IMR-90 (cell line): Measurements from ENCODE around the gene TUBA8. TPM values are rescaled to one million over a fixed set of nuclear protein-coding genes. Genes with fewer than 3 reads are reported as not detected.

ENCODE experiments used
- ATAC-seq: fragments of 200-7000 bp; cut with Tn5 transposase; 2 replicates; pipeline ENCODE4 v1.9.1; 2020; ENCODE audit warnings: low read depth, mild to moderate bottlenecking, moderate library complexity
- BruUV-seq: library from RNA; stranded (reverse); fragments of 400-500 nt; replicated peaks from 2 replicates; lab custom pipeline; 2021; lab: Mats Ljungman, UMichigan
- CTCF ChIA-PET: fragments of 300-600 bp; formaldehyde crosslinking; extraction: SDS; loops from one replicate; lab custom pipeline; 2021; ENCODE audit warnings: antibody characterized with exemption; lab: Yijun Ruan, JAX
- POLR2A ChIA-PET: fragments of 300-600 bp; sonication (Branson Sonifier 250); formaldehyde crosslinking; loops from one replicate; lab custom pipeline; 2022; ENCODE audit warnings: antibody characterized with exemption; ENCODE audit not compliant: unreplicated experiment; lab: Charles Lee
- DNase-seq: peaks from one replicate; pipeline ENCODE4 v3.0.0; 2013
- H2AFZ ChIP-seq: replicated peaks from 2 replicates; pipeline ENCODE3; 2013; ENCODE audit warnings: low read length, mild to moderate bottlenecking; ENCODE audit not compliant: poor library complexity
- H2AK5ac ChIP-seq: 2 replicates; pipeline ENCODE4 v1.6.1; 2013; ENCODE audit warnings: low read depth, low read length, inconsistent platforms
- H2AK9ac ChIP-seq: replicated peaks from 2 replicates; pipeline ENCODE3; 2013; ENCODE audit warnings: mild to moderate bottlenecking, low read depth, low read length, moderate library complexity; ENCODE audit not compliant: poor library complexity
- H2BK120ac ChIP-seq: 2 replicates; pipeline ENCODE4 v1.6.1; 2013; ENCODE audit warnings: low read depth, low read length, inconsistent platforms
- H2BK15ac ChIP-seq: 3 replicates; pipeline ENCODE4 v1.6.1; 2013; ENCODE audit warnings: low read depth, low read length, inconsistent platforms
- H2BK20ac ChIP-seq: 2 replicates; pipeline ENCODE4 v1.6.1; 2013; ENCODE audit warnings: low read depth, mild to moderate bottlenecking, inconsistent platforms, low read length, moderate library complexity
- H2BK5ac ChIP-seq: 2 replicates; pipeline ENCODE4 v1.6.1; 2013; ENCODE audit warnings: mild to moderate bottlenecking, low read depth, low read length, inconsistent platforms; ENCODE audit not compliant: poor library complexity, severe bottlenecking
- H3K14ac ChIP-seq: replicated peaks from 2 replicates; pipeline ENCODE4 v1.6.1; 2013; ENCODE audit warnings: low read depth, low read length, inconsistent platforms
- H3K18ac ChIP-seq: 2 replicates; pipeline ENCODE4 v1.6.1; 2013; ENCODE audit warnings: low read depth, low read length, control low read depth
- H3K23ac ChIP-seq: 2 replicates; pipeline ENCODE4 v1.6.1; 2013; ENCODE audit warnings: low read depth, low read length, inconsistent platforms
- H3K27ac ChIP-seq: 2 replicates; pipeline ENCODE4 v1.5.1; 2013; ENCODE audit warnings: mild to moderate bottlenecking, control low read depth, low read length; ENCODE audit not compliant: insufficient read depth
- H3K27me3 ChIP-seq: 2 replicates; pipeline ENCODE4 v1.6.1; 2013; ENCODE audit warnings: low read length; ENCODE audit not compliant: control insufficient read depth, insufficient read depth
- H3K36me3 ChIP-seq: 2 replicates; pipeline ENCODE4 v1.6.1; 2013; ENCODE audit warnings: low read length, mixed read lengths; ENCODE audit not compliant: control insufficient read depth, insufficient read depth
- H3K4ac ChIP-seq: 2 replicates; pipeline ENCODE4 v1.6.1; 2013; ENCODE audit warnings: low read depth, low read length, inconsistent platforms
- H3K4me1 ChIP-seq: 2 replicates; pipeline ENCODE4 v1.6.1; 2013; ENCODE audit warnings: low read length, mixed read lengths; ENCODE audit not compliant: control insufficient read depth, insufficient read depth
- H3K4me2 ChIP-seq: 2 replicates; pipeline ENCODE4 v1.6.1; 2013; ENCODE audit warnings: low read depth, mild to moderate bottlenecking, control low read depth, low read length, moderate library complexity
- H3K4me3 ChIP-seq: 2 replicates; pipeline ENCODE4 v1.5.1; 2013; ENCODE audit warnings: low read depth, mild to moderate bottlenecking, control low read depth, low read length, moderate library complexity; ENCODE audit not compliant: insufficient read depth
- H3K56ac ChIP-seq: 2 replicates; pipeline ENCODE4 v1.6.1; 2013; ENCODE audit warnings: low read length, inconsistent platforms; ENCODE audit not compliant: insufficient read depth; ENCODE audit errors: extremely low read depth
- H3K79me1 ChIP-seq, 2 experiments: 2 replicates each; pipeline ENCODE4 v1.6.1; 2013; ENCODE audit warnings: low read length in 2 of 2, inconsistent platforms in 1 of 2, low read depth in 1 of 2
- H3K9ac ChIP-seq: 2 replicates; pipeline ENCODE4 v1.6.1; 2013; ENCODE audit warnings: low read depth, low read length, control low read depth
- H3K9me1 ChIP-seq: 2 replicates; pipeline ENCODE4 v1.6.1; 2013; ENCODE audit warnings: low read length, inconsistent platforms; ENCODE audit not compliant: insufficient read depth
- H3K9me3 ChIP-seq: 2 replicates; pipeline ENCODE4 v1.6.1; 2013; ENCODE audit warnings: low read length; ENCODE audit not compliant: control insufficient read depth, insufficient read depth
- H4K20me1 ChIP-seq: 2 replicates; pipeline ENCODE4 v1.6.1; 2013; ENCODE audit warnings: low read length, inconsistent platforms; ENCODE audit not compliant: insufficient read depth
- H4K5ac ChIP-seq: 2 replicates; pipeline ENCODE4 v1.6.1; 2013; ENCODE audit warnings: mild to moderate bottlenecking, low read depth, low read length, control low read depth
- H4K8ac ChIP-seq, 2 experiments: 2 replicates each; pipeline ENCODE4 v1.6.1; 2013; ENCODE audit warnings: low read depth in 2 of 2, low read length in 2 of 2, control low read depth in 1 of 2, inconsistent platforms in 1 of 2
- H4K91ac ChIP-seq: 2 replicates; pipeline ENCODE4 v1.6.1; 2013; ENCODE audit warnings: low read depth, low read length, inconsistent platforms; ENCODE audit not compliant: insufficient read depth
- BHLHE40 ChIP-seq: fragments of 150-350 bp; IDR thresholded peaks from 2 replicates; pipeline ENCODE4 v1.6.1; 2016; ENCODE audit warnings: mild to moderate bottlenecking, low read depth, low read length
- CEBPB ChIP-seq: IDR thresholded peaks from 2 replicates; pipeline ENCODE4 v1.6.1; 2012; ENCODE audit warnings: low read depth, low read length, improper control_type of control experiment
- CHD1 ChIP-seq: IDR thresholded peaks from 2 replicates; pipeline ENCODE4 v1.6.1; 2012; ENCODE audit warnings: low read depth, low read length, improper control_type of control experiment
- ELK1 ChIP-seq: fragments of 150-350 bp; IDR thresholded peaks from 2 replicates; pipeline ENCODE4 v1.6.1; 2016; ENCODE audit warnings: low read depth, mild to moderate bottlenecking, low read length, moderate library complexity, borderline replicate concordance
- FOS ChIP-seq: fragments of 150-350 bp; IDR thresholded peaks from 2 replicates; pipeline ENCODE4 v1.6.1; 2016; ENCODE audit warnings: low read depth, low read length
- MAFK ChIP-seq: IDR thresholded peaks from 2 replicates; pipeline ENCODE4 v1.6.1; 2012; ENCODE audit warnings: low read depth, low read length, improper control_type of control experiment
- MAZ ChIP-seq: IDR thresholded peaks from 2 replicates; pipeline ENCODE4 v1.6.1; 2012; ENCODE audit warnings: low read depth, mild to moderate bottlenecking, low read length, improper control_type of control experiment, moderate library complexity, borderline replicate concordance
- MXI1 ChIP-seq: IDR thresholded peaks from 2 replicates; pipeline ENCODE4 v1.6.1; 2012; ENCODE audit warnings: low read depth, mild to moderate bottlenecking, low read length, moderate library complexity, borderline replicate concordance
- POLR2A ChIP-seq: IDR thresholded peaks from 2 replicates; pipeline ENCODE4 v1.6.1; 2012; ENCODE audit warnings: mild to moderate bottlenecking, low read depth, low read length
- RCOR1 ChIP-seq: IDR thresholded peaks from 2 replicates; pipeline ENCODE4 v1.6.1; 2012; ENCODE audit warnings: mild to moderate bottlenecking, low read length, improper control_type of control experiment; ENCODE audit not compliant: insufficient replicate concordance
- RFX5 ChIP-seq: IDR thresholded peaks from 2 replicates; pipeline ENCODE4 v1.8.0; 2012; ENCODE audit warnings: low read depth, mild to moderate bottlenecking, low read length, moderate library complexity
- SMC3 ChIP-seq: fragments of 150-350 bp; IDR thresholded peaks from 2 replicates; pipeline ENCODE4 v1.6.1; 2016; ENCODE audit warnings: low read depth, mild to moderate bottlenecking, antibody characterized with exemption, low read length, moderate library complexity
- WGBS, 2 experiments: methylation state at CpG; one replicate each; pipeline versions ENCODE4 v1.1.5 to v1.1.7; 2013; ENCODE audit warnings: missing lambda C conversion rate in 2 of 2; ENCODE audit not compliant: insufficient read length in 1 of 2; ENCODE audit errors: extremely low coverage in 2 of 2; 5-methylcytosine and 5-hydroxymethylcytosine counted together
- dilution Hi-C: fragments of 300-500 bp; cut with HindIII; formaldehyde crosslinking; loops from one replicate; pipeline ENCODE4 v1.14.3; 2018; ENCODE audit warnings: low sequenced_read_pairs; ENCODE audit not compliant: unreplicated experiment
- in situ Hi-C: fragments of 300-500 bp; cut with MboI; formaldehyde crosslinking; loops from 3 replicates; pipeline ENCODE4 v1.14.3; 2019; ENCODE audit warnings: low sequenced_read_pairs, inconsistent platforms, mixed read lengths
- intact Hi-C: fragments of 100-400 bp; cut with micrococcal nuclease; formaldehyde crosslinking; loops from 2 replicates; pipeline ENCODE4 v1.10.0; 2022
- polyA plus RNA-seq, 3 experiments: library from polyadenylated mRNA; depleted of rRNA; stranded (reverse); fragments of >200 nt; gene quantifications; 2 replicates each; pipeline ENCODE4 v1.2.3, GENCODE V29; 2012; ENCODE audit warnings: low replicate concordance in 1 of 3
- total RNA-seq: library from RNA; depleted of rRNA; stranded (reverse); fragments of >200 nt; gene quantifications from 2 replicates; pipeline ENCODE4 v1.2.3, GENCODE V29; 2012

The TUBA8 gene
- total and polyA plus RNA-seq, 2 of the 4 experiments (the other 2 are of a cell fraction) = 1.4 to 2.2 TPM

- ATAC-seq (no peak), DNase-seq (no peak)
- Histone ChIP-seq H2BK5ac (no peak overlapping the region), H2BK120ac (no peak overlapping the region), H3K4me2 (no peak overlapping the region), H2AK9ac (no peak overlapping the region), H3K36me3 (no peaks in the 10 kb centered on the region), H3K4me3 (no peak overlapping the region), H3K9ac (no peak overlapping the region), H2AK5ac (no peak overlapping the region), H4K91ac (no peak overlapping the region), H3K23ac (no peak overlapping the region), H3K18ac (no peak overlapping the region), H4K5ac (no peak overlapping the region), H3K4me1 (no peaks in the 10 kb centered on the region), H3K14ac (no peak overlapping the region), H3K9me3 (no peaks in the 10 kb centered on the region), H2BK15ac (no peak overlapping the region), H3K79me1 (peaks cover 1 to 4% of the 10 kb centered on the region in 2 experiments; a peak in 1 of 4 replicates), H2AFZ (no peak overlapping the region), H3K27me3 (no peaks in the 10 kb centered on the region), H4K20me1 (no peaks in the 10 kb centered on the region), H3K27ac (no peak overlapping the region), H3K56ac (no peak overlapping the region), H3K4ac (no peak overlapping the region), H4K8ac (no peak overlapping the region), H3K9me1 (0 out of 2 replicates have a peak, but pooled peaks cover 2% of the 10 kb centered on the region), H2BK20ac (no peak overlapping the region)
- in situ Hi-C loops = no loop called here
- ChIA-PET CTCF (no interaction called here), POLR2A (no interaction called here)
- dilution Hi-C loops = no loop called here
- WGBS, 2 experiments = no CpG with 5 or more reads among the region's 3 CpGs
- no peak for TF ChIP-seq MAZ
- TF ChIP-seq FOS = no peak
- no peak for TF ChIP-seq RCOR1
- TF ChIP-seq BHLHE40 = no peak
- TF ChIP-seq MXI1 = no peak
- TF ChIP-seq RFX5 = no peak
- TF ChIP-seq CEBPB = no peak
- no peak for TF ChIP-seq CHD1
- no peak for TF ChIP-seq ELK1
- no peak for TF ChIP-seq MAFK
- TF ChIP-seq POLR2A = no peak
- no peak for TF ChIP-seq SMC3
- no TSS peak for BruUV-seq
- intact Hi-C loops = loop anchor here (5.0 kb wide), 1 partner anchor 54 kb away; no protein-coding TSS in a partner anchor
Measured at GRCh38 chr22:18146389-18146753, 35.8 kb downstream of the TUBA8 start.
